Tibial artery (tissue), 4 donors: ENCODE results near the gene CDS1.

Source experiments
- DNase-seq, 2 donors: peaks; one replicate each; pipeline ENCODE4 v3.0.0-alpha.2; 2019
- H3K27ac ChIP-seq, 2 donors: fragments of 200-600 bp; sonication (generic) in 1 of 2; 1 replicate in 1 of 2; 2 replicates in 1 of 2; pipeline ENCODE4 v1.5.1; 2018 to 2019; ENCODE audit warnings: mild to moderate bottlenecking in 1 of 2
- H3K27me3 ChIP-seq, 2 donors: fragments of 200-600 bp; sonication (generic) in 1 of 2; one replicate each; pipeline versions ENCODE4 v1.5.1 to v1.6.0; 2016 to 2019
- H3K36me3 ChIP-seq, 3 donors: fragments of 200-600 bp; sonication (generic) in 2 of 3; one replicate each; pipeline ENCODE4 v1.5.1; 2016 to 2019; ENCODE audit warnings: mild to moderate bottlenecking in 2 of 3
- H3K4me1 ChIP-seq, 4 donors: fragments of 200-600 bp; sonication (generic) in 2 of 4; 1 replicate in 3 of 4; 2 replicates in 1 of 4; pipeline ENCODE4 v1.5.1; 2016 to 2019
- H3K4me3 ChIP-seq, 2 donors: fragments of 200-600 bp; sonication (generic) in 1 of 2; 1 replicate in 1 of 2; 2 replicates in 1 of 2; pipeline ENCODE4 v1.5.1; 2018 to 2019; ENCODE audit warnings: mild to moderate bottlenecking in 2 of 2
- H3K9me3 ChIP-seq, 3 donors: fragments of 200-600 bp; sonication (generic) in 1 of 3; one replicate each; pipeline ENCODE4 v1.5.1; 2016 to 2019
- intact Hi-C: fragments of 100-400 bp; cut with DNase I; formaldehyde crosslinking; loops from one replicate; pipeline ENCODE4 v1.15.0; 2023; ENCODE audit warnings: low total_unique reads
- TF ChIP-seq, protein P1 (sequence below), 2 experiments: fragments of 200-600 bp in 1 of 2; fragments of 450-650 bp in 1 of 2; IDR thresholded peaks; one replicate each; pipeline ENCODE4 v1.5.1; 2017 to 2019; ENCODE audit warnings: antibody characterized with exemption in 2 of 2, mild to moderate bottlenecking in 1 of 2, moderate library complexity in 1 of 2

The CDS1 gene

GRCh38 chr4:84697615-84698201 is 114.8 kb downstream of the CDS1 start:
- Histone ChIP-seq H3K27ac (no peak overlapping the region), H3K9me3 (no peaks in the 10 kb centered on the region), H3K36me3 (peaks cover 87 to 91% (median 87%) of the 10 kb centered on the region in 3 donors), H3K4me3 (no peak overlapping the region), H3K27me3 (no peaks in the 10 kb centered on the region), H3K4me1 (no peaks in the 10 kb centered on the region)
- DNase-seq = no peak
- TF ChIP-seq, protein P1, sequence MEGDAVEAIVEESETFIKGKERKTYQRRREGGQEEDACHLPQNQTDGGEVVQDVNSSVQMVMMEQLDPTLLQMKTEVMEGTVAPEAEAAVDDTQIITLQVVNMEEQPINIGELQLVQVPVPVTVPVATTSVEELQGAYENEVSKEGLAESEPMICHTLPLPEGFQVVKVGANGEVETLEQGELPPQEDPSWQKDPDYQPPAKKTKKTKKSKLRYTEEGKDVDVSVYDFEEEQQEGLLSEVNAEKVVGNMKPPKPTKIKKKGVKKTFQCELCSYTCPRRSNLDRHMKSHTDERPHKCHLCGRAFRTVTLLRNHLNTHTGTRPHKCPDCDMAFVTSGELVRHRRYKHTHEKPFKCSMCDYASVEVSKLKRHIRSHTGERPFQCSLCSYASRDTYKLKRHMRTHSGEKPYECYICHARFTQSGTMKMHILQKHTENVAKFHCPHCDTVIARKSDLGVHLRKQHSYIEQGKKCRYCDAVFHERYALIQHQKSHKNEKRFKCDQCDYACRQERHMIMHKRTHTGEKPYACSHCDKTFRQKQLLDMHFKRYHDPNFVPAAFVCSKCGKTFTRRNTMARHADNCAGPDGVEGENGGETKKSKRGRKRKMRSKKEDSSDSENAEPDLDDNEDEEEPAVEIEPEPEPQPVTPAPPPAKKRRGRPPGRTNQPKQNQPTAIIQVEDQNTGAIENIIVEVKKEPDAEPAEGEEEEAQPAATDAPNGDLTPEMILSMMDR (IDR thresholded peaks at IDR 0.05) = no peak
- intact Hi-C loops = no loop called here

GRCh38 chr4:84699001-84699671 is 116.2 kb downstream of the CDS1 start:
- DNase-seq = no peak
- intact Hi-C loops = no loop called here
- H3K27ac ChIP-seq = no peak overlapping the region
- TF ChIP-seq, protein P1 (IDR thresholded peaks at IDR 0.05) = no peak
- H3K27me3 ChIP-seq = no peaks in the 10 kb centered on the region
- H3K4me3 ChIP-seq = no peak overlapping the region
- peaks cover 86 to 94% (median 87%) of the 10 kb centered on the region in 3 donors for H3K36me3 ChIP-seq
- H3K4me1 ChIP-seq = no peaks in the 10 kb centered on the region
- H3K9me3 ChIP-seq = no peaks in the 10 kb centered on the region
